ENCODE data around the gene TUBA1C.

DNA sequence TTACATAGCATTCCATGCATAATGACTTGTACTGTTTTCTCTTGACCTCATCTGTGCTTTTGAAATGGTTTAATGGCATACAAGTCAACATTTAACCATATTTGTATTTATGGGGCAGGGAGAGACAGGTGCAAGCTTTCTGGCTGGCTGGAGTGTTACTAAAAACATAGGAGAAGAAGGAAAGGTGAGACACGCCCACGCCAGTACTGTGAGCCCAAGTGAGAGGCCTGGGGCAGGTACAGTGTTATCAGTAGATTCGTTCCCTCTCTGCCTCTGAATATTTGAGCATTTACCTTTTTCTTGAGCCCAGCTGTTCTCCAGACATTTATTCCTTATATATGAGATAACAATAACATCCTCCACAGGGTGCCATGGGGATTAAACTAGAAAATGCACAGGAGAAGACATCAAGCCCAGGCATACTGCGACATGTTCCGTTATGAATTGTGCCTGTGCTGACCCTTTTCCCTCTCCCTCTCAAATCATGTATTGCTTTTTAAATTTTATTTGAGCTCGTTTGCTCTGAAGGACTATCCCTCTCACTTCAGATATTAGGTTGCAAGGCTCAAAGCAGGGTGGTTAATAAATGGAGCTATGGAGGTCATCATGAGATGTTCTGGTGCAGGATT, 34.6 kb upstream of the TUBA1C start:
- no peak for TF ChIP-seq EZH2phosphoT487 (IDR thresholded peaks at IDR 0.05; ENCODE audit: borderline replicate concordance, low read length)
- TF ChIP-seq, protein P1, sequence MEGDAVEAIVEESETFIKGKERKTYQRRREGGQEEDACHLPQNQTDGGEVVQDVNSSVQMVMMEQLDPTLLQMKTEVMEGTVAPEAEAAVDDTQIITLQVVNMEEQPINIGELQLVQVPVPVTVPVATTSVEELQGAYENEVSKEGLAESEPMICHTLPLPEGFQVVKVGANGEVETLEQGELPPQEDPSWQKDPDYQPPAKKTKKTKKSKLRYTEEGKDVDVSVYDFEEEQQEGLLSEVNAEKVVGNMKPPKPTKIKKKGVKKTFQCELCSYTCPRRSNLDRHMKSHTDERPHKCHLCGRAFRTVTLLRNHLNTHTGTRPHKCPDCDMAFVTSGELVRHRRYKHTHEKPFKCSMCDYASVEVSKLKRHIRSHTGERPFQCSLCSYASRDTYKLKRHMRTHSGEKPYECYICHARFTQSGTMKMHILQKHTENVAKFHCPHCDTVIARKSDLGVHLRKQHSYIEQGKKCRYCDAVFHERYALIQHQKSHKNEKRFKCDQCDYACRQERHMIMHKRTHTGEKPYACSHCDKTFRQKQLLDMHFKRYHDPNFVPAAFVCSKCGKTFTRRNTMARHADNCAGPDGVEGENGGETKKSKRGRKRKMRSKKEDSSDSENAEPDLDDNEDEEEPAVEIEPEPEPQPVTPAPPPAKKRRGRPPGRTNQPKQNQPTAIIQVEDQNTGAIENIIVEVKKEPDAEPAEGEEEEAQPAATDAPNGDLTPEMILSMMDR (conservative IDR thresholded peaks at IDR 0.05; ENCODE audit: low read depth, low read length): no peak
- TF ChIP-seq EZH2 (IDR thresholded peaks at IDR 0.05; ENCODE audit: low read length, unreplicated experiment): no peak
